Common myeloid progenitor, CD34-positive (primary cell): ENCODE data around the gene ZMYND12.

ENCODE experiments used
- CTCF ChIA-PET: fragments of 350-600 bp; sonication (Branson Sonifier 250); formaldehyde crosslinking; loops from one replicate; lab custom pipeline; 2021; ENCODE audit warnings: antibody characterized with exemption; lab: Charles Lee
- POLR2A ChIA-PET: fragments of 350-600 bp; sonication (Branson Sonifier 250); formaldehyde crosslinking; loops from one replicate; lab custom pipeline; 2021; ENCODE audit warnings: antibody characterized with exemption; lab: Charles Lee
- DNase-seq, 3 donors: peaks; one replicate each; pipeline versions ENCODE4 v3.0.0 to v3.0.0-alpha.2; 2013
- H3K27ac ChIP-seq, 2 experiments: 1 replicate in 1 of 2; 2 replicates in 1 of 2; pipeline ENCODE4 v1.7.0; 2013; ENCODE audit warnings: inconsistent platforms in 2 of 2, low read length in 2 of 2, mild to moderate bottlenecking in 2 of 2, low read depth in 1 of 2, moderate library complexity in 1 of 2; ENCODE audit not compliant: severe bottlenecking in 2 of 2, insufficient read depth in 1 of 2, poor library complexity in 1 of 2
- H3K27me3 ChIP-seq, 5 experiments: replicated peaks in 2 of 5; 1 replicate in 3 of 5; 2 replicates in 2 of 5; pipeline versions ENCODE4 v1.6.1 to v1.7.0; 2013; ENCODE audit warnings: low read length in 4 of 5, mild to moderate bottlenecking in 2 of 5, moderate library complexity in 2 of 5, inconsistent platforms in 1 of 5; ENCODE audit not compliant: insufficient read depth in 5 of 5, control insufficient read depth in 4 of 5
- H3K36me3 ChIP-seq, 4 experiments: 1 replicate in 2 of 4; 2 replicates in 2 of 4; pipeline versions ENCODE4 v1.6.1 to v1.7.0; 2013; ENCODE audit warnings: low read length in 3 of 4, control low read depth in 1 of 4, mild to moderate bottlenecking in 1 of 4; ENCODE audit not compliant: control insufficient read depth in 4 of 4, insufficient read depth in 4 of 4
- H3K4me1 ChIP-seq, 4 experiments: 1 replicate in 3 of 4; 2 replicates in 1 of 4; pipeline versions ENCODE4 v1.6.1 to v1.7.1; 2013; ENCODE audit warnings: low read length in 3 of 4, mild to moderate bottlenecking in 3 of 4, control low read depth in 1 of 4, inconsistent platforms in 1 of 4, moderate library complexity in 1 of 4; ENCODE audit not compliant: control insufficient read depth in 4 of 4, insufficient read depth in 4 of 4; ENCODE audit errors: control extremely low read depth in 1 of 4
- H3K4me3 ChIP-seq, 7 experiments: 1 replicate in 4 of 7; 2 replicates in 3 of 7; pipeline versions ENCODE4 v1.5.1 to v1.7.0; 2013; ENCODE audit warnings: mild to moderate bottlenecking in 7 of 7, low read length in 6 of 7, moderate library complexity in 6 of 7, inconsistent platforms in 2 of 7, low read depth in 2 of 7, control low read depth in 1 of 7; ENCODE audit not compliant: insufficient read depth in 4 of 7, control insufficient read depth in 1 of 7; ENCODE audit errors: extremely low read depth in 1 of 7
- H3K9me3 ChIP-seq, 5 experiments: 1 replicate in 4 of 5; 2 replicates in 1 of 5; pipeline versions ENCODE4 v1.6.1 to v1.7.1; 2013; ENCODE audit warnings: low read length in 4 of 5, mild to moderate bottlenecking in 2 of 5, inconsistent platforms in 1 of 5, low read depth in 1 of 5, moderate library complexity in 1 of 5; ENCODE audit not compliant: control insufficient read depth in 4 of 5, insufficient read depth in 2 of 5; ENCODE audit errors: control extremely low read depth in 1 of 5
- WGBS: methylation state at CpG from one replicate; pipeline ENCODE4 v1.1.5; 2013; ENCODE audit not compliant: insufficient coverage; 5-methylcytosine and 5-hydroxymethylcytosine counted together

The ZMYND12 gene

DNA sequence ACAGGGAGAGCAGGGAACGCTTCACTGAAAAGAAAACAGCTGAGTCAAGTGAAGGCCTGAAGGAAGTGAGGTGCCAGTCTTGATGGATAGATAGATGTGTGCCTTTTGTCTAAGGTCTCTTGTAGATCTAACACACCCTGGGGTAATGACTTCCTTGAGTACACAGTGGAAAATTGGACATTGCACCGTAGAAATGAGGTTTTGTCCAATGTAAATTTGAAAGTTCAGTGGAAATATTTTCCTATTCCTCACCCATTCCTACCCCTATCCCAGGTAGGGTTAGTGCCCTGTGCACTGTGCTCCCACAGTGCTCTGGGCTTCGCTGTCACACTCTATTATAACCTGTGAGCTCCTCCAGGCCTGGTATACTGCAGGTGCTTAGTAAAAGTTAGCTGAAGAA is 24.3 kb downstream of the ZMYND12 start:
- CTCF ChIA-PET = no interaction called here
- peaks cover 0 to 13% (median 10%) of the 10 kb centered on the region in 4 experiments for H3K4me1 ChIP-seq
- 92% methylated on average over 1 of the region's 3 CpGs for WGBS

DNA sequence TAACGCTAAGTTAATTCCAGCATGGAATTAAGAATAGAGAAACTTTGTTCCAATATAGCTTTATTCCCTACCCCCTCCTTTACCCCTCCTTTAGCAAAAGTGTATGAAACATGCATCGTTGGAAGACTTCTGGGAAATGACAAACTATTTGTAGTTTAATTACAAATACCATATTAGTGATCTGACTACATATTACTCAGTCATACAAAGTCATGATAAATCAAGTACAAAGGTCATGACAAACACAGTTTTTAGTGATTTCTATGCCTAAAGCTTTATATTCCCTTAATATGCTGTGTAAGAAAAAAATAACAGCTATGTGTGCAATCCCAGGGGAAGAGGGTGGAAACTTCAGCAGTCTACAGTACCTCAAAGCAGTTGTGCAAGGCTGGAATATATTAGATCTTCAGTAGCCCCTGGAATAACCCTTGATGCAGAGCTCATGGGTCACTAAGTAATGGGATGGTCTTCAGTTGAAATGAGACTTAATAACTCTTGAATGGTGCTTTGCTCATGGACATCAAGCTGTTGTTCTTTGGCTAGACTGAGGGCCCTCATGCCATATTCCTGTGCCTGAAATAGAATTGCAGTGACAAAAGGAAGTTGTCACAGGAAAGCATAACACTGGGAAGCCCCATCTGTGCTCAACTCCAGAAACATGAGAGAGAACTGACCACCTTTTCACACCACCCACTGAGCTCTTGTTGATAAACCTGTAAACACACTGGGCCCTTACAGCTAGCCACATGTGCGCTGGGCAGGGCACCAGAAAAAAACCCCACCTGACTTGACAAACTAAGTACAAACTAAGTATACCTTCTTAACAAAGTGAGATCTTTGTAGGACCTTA is 25.3 kb downstream of the ZMYND12 start:
- no peak overlapping the region for H3K27ac ChIP-seq
- H3K4me1 ChIP-seq = peaks cover 0 to 13% (median 10%) of the 10 kb centered on the region in 4 experiments
- peaks cover 0 to 4% (median 0%) of the 10 kb centered on the region in 4 experiments for H3K36me3 ChIP-seq
- H3K27me3 ChIP-seq = no peaks in the 10 kb centered on the region
- POLR2A ChIA-PET = no interaction called here
- WGBS = 100% methylated on average over 1 of the region's 3 CpGs
- no peak overlapping the region for H3K4me3 ChIP-seq
- DNase-seq = peak in 1 of 3 donors; percentile 6
- CTCF ChIA-PET = interaction anchor here (0.9 kb wide), 1 partner anchor 32 kb away, joined by 3 read pairs; the partner anchor contains the start of gene CCDC30
- H3K9me3 ChIP-seq = no peaks in the 10 kb centered on the region

More for the DNA sequence above, 24.3 kb downstream of the ZMYND12 start:
- Histone ChIP-seq H3K27me3 (no peaks in the 10 kb centered on the region), H3K9me3 (no peaks in the 10 kb centered on the region), H3K27ac (no peak overlapping the region), H3K36me3 (peaks cover 0 to 4% (median 0%) of the 10 kb centered on the region in 4 experiments), H3K4me3 (no peak overlapping the region)
- no peak for DNase-seq
- POLR2A ChIA-PET = no interaction called here

DNA sequence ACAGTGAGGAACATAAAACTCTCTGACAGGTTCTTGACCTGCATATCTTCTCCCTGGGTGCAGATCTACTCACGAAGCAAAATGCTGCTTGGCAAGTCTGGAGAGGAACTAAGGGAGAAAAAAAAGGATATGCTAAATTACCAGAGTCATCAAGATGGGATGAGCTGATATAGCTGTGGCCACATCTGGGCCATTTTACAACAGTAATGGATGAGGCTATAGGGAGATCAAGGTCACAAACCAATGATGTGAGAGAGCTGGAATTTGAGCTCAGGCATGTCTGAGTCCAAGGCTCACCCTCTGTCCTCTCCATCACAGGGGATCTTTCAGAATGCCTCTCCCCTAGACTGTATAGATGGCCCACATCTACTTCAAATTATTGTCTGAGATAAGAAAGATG is 26.2 kb downstream of the ZMYND12 start:
- ChIA-PET POLR2A (interaction anchor here (0.5 to 1.2 kb wide), 2 partner anchors 26 to 431 kb away, joined by 3 read pairs; no protein-coding TSS in a partner anchor), CTCF (interaction anchor here (1.0 kb wide), 1 partner anchor 8 kb away, joined by 3 read pairs; no protein-coding TSS in a partner anchor)
- H3K4me1 ChIP-seq = peaks cover 0 to 13% (median 10%) of the 10 kb centered on the region in 4 experiments
- no peak overlapping the region for H3K4me3 ChIP-seq
- peaks cover 0 to 4% (median 0%) of the 10 kb centered on the region in 4 experiments for H3K36me3 ChIP-seq
- H3K9me3 ChIP-seq = no peaks in the 10 kb centered on the region
- no peak overlapping the region for H3K27ac ChIP-seq
- peak in 2 of 3 donors; percentile 21 to 23 for DNase-seq
- no peaks in the 10 kb centered on the region for H3K27me3 ChIP-seq
- WGBS = 0% methylated on average over 1 of the region's 1 CpG

DNA sequence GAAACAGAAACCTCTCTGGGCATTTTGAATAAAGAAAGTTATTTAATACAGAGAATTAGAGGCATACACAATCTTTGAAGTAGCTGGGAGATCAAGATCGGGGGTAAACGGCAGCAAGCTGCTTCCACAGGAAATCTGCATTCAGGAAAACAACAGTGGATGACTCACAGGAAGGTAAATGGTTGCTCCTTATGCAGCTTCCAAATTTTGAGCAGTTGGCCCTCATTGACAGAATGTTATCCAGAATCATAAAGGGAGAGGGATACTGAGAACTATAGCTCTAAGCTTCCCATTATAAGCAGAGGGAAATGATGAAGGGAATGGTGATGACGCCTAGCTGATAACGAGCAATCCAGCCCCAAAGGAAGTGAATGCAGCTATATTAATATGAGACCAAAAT is 28.6 kb downstream of the ZMYND12 start:
- ChIA-PET CTCF (no interaction called here), POLR2A (interaction anchor here (0.5 kb wide), 1 partner anchor 437 kb away, joined by 5 read pairs; no protein-coding TSS in a partner anchor)
- 58% methylated on average over 2 of the region's 4 CpGs for WGBS

DNA sequence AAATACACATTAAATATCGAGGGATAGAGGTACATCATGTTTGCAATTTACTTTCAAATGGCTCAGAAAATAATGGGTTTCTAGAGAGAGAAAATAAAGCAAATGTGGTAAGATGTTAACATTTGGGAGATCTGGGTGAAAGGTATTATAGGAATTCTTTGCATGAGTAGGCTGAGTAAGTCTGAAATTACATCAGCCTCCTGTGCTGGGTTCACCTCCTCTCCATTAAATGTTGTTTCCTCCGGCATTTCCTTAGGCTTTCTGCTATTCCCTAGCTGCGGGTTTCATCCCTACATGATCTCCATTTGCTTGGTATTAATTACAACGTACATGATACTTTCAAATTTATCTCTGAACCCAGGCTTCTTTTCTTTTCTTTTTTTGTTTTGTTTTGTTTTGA is 31.6 kb downstream of the ZMYND12 start:
- H3K36me3 ChIP-seq = no peaks in the 10 kb centered on the region
- no peak for DNase-seq
- CTCF ChIA-PET = no interaction called here
- H3K27me3 ChIP-seq = no peaks in the 10 kb centered on the region
- H3K27ac ChIP-seq = no peak overlapping the region
- POLR2A ChIA-PET = no interaction called here
- 100% methylated on average over 3 of the region's 4 CpGs for WGBS
- H3K4me3 ChIP-seq = no peak overlapping the region
- peaks cover 0 to 9% (median 3%) of the 10 kb centered on the region in 4 experiments for H3K4me1 ChIP-seq
- H3K9me3 ChIP-seq = no peaks in the 10 kb centered on the region

More for the DNA sequence above, 28.6 kb downstream of the ZMYND12 start:
- Histone ChIP-seq H3K4me1 (peaks cover 0 to 13% (median 10%) of the 10 kb centered on the region in 4 experiments), H3K27me3 (no peaks in the 10 kb centered on the region), H3K4me3 (no peak overlapping the region), H3K9me3 (no peaks in the 10 kb centered on the region), H3K36me3 (no peaks in the 10 kb centered on the region), H3K27ac (no peak overlapping the region)
- peak in 1 of 3 donors; percentile 32 for DNase-seq

DNA sequence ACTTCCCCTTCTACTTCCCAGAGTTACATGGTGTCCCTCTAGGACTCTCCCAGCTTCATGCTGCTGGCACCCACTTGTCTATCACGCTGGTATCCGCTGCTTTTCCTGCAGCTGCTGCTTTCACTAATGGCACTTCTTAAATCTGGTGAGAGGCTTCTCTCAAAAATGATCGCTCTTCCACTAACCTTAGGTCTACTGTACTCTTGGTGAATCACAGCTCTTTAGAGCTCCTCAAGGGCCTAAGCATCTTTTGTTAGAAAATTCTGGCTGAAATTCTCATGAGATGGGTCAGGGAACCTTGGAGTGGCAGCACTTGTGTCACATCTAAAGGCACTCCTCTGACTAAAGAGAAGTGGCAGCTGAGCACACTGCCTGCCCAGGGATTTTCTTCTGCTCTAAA is 32.1 kb downstream of the ZMYND12 start:
- Histone ChIP-seq H3K27ac (no peak overlapping the region), H3K4me1 (peaks cover 0 to 9% (median 3%) of the 10 kb centered on the region in 4 experiments), H3K4me3 (no peak overlapping the region), H3K9me3 (no peaks in the 10 kb centered on the region), H3K36me3 (no peaks in the 10 kb centered on the region), H3K27me3 (no peaks in the 10 kb centered on the region)
- ChIA-PET CTCF (no interaction called here), POLR2A (no interaction called here)
- no peak for DNase-seq
- WGBS = 89% methylated on average over 3 of the region's 3 CpGs

DNA sequence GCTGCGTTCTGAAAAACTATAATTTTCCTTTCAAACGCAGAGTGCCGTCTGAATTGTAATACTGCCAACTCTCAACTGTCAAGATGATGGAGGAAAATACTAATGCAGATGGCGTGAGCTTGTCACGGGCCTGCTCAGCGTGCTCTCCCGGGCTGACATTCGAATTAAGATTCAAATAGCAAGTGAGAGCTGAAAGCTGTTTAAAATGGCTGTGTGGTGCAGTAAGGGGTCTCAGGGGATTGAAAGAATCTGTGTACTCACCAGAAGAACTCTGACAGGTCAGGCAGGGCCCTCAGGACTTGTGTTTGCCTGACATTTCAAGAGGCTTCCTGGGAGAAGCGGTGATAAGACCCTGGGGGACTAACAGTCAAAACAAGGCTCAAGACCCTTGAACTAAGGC is 33.1 kb downstream of the ZMYND12 start:
- no peak for DNase-seq
- Histone ChIP-seq H3K27me3 (no peaks in the 10 kb centered on the region), H3K4me1 (peaks cover 0 to 9% (median 3%) of the 10 kb centered on the region in 4 experiments), H3K4me3 (no peak overlapping the region), H3K27ac (no peak overlapping the region), H3K36me3 (no peaks in the 10 kb centered on the region), H3K9me3 (no peaks in the 10 kb centered on the region)
- CTCF ChIA-PET = no interaction called here
- WGBS = 89% methylated on average over 7 of the region's 9 CpGs
- POLR2A ChIA-PET = no interaction called here
